Left ventricle myocardium inferior (tissue), 1 donor: ENCODE measurements around the gene INPP5K. TPM values are rescaled to one million over a fixed set of nuclear protein-coding genes. Genes with fewer than 3 reads are reported as not detected.

Source experiments
- DNase-seq: peaks from one replicate; pipeline ENCODE4 v3.0.0-alpha.2; 2020
- H3K27ac ChIP-seq: fragments of 200-600 bp; replicated peaks from 2 replicates; pipeline ENCODE4 v1.8.0; 2021
- H3K27me3 ChIP-seq: fragments of 200-600 bp; 2 replicates; pipeline ENCODE4 v1.8.0; 2021; ENCODE audit warnings: low read depth
- H3K36me3 ChIP-seq: fragments of 200-600 bp; 2 replicates; pipeline ENCODE4 v1.8.0; 2021
- H3K4me1 ChIP-seq: fragments of 200-600 bp; 2 replicates; pipeline ENCODE4 v1.8.0; 2021
- H3K4me3 ChIP-seq: fragments of 200-600 bp; 2 replicates; pipeline ENCODE4 v1.8.0; 2021; ENCODE audit warnings: mild to moderate bottlenecking, moderate library complexity
- H3K9me3 ChIP-seq: fragments of 200-600 bp; replicated peaks from 2 replicates; pipeline ENCODE4 v1.8.0; 2021
- intact Hi-C: fragments of 100-400 bp; cut with micrococcal nuclease; formaldehyde crosslinking; loops from one replicate; pipeline ENCODE4 v1.11.0; 2022
- total RNA-seq: library from RNA; stranded (reverse); fragmentation: NEBNext Ultra II Directional; extraction: Animal tissue kit (Norgen Biotek cat#: 25700); gene quantifications from one replicate; pipeline ENCODE4 v1.2.1, GENCODE V29; 2021
- TF ChIP-seq, protein P1 (sequence below): fragments of 200-600 bp; IDR thresholded peaks from 2 replicates; pipeline ENCODE4 v1.8.0; 2021; ENCODE audit warnings: antibody characterized with exemption, mild to moderate bottlenecking, borderline replicate concordance
- donor health status: DM: no; HTN: yes; CAD: no; lungs with severe emphysema.

Gene INPP5K
- total RNA-seq, 1 donor from 2014 or later, result 35.2 TPM

DNA sequence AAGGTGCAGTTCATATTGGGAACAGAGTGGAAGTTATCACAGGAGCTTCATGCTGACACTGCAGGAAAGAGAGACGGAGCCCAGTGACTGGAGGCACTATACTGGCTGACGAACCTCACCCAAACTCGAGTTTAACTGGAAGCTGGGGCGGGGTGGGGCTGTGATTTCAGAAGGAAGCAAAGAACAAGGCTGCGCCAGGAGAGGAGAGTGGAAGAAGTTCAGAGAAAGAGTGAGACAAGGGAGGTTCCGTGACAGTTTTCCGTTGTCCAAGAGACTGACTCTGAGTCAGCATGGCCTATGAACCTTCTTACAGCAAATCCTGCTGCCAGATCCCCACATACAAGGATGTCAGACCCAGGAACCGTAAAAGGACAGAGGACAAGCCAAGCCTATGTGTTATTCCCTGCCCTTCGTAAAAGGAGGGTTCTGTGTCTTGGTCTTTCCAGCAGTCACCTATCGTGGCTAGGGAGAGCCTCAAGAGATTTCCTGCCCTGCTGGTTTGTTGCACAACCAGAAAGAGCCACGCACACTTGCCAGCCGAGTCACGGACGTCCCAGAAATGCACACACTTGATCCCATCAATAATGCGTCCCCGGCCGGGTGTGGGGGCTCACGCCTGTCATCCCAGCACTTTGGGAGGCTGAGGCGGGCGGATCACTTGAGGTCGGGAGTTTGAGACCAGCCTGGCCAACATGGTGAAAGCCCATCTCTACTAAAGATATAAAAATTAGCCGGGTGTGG lies 41.1 kb upstream of the INPP5K start:
- H3K9me3 ChIP-seq, result no peaks in the 10 kb centered on the region
- no peak overlapping the region for H3K27ac ChIP-seq
- intact Hi-C loops, result no loop called here
- H3K36me3 ChIP-seq, result peaks cover 22% of the 10 kb centered on the region
- peaks cover 61% of the 10 kb centered on the region for H3K4me1 ChIP-seq
- no peak overlapping the region for H3K4me3 ChIP-seq
- DNase-seq, result no peak
- TF ChIP-seq, protein P1, sequence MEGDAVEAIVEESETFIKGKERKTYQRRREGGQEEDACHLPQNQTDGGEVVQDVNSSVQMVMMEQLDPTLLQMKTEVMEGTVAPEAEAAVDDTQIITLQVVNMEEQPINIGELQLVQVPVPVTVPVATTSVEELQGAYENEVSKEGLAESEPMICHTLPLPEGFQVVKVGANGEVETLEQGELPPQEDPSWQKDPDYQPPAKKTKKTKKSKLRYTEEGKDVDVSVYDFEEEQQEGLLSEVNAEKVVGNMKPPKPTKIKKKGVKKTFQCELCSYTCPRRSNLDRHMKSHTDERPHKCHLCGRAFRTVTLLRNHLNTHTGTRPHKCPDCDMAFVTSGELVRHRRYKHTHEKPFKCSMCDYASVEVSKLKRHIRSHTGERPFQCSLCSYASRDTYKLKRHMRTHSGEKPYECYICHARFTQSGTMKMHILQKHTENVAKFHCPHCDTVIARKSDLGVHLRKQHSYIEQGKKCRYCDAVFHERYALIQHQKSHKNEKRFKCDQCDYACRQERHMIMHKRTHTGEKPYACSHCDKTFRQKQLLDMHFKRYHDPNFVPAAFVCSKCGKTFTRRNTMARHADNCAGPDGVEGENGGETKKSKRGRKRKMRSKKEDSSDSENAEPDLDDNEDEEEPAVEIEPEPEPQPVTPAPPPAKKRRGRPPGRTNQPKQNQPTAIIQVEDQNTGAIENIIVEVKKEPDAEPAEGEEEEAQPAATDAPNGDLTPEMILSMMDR, result no peak
- H3K27me3 ChIP-seq, result no peaks in the 10 kb centered on the region

DNA sequence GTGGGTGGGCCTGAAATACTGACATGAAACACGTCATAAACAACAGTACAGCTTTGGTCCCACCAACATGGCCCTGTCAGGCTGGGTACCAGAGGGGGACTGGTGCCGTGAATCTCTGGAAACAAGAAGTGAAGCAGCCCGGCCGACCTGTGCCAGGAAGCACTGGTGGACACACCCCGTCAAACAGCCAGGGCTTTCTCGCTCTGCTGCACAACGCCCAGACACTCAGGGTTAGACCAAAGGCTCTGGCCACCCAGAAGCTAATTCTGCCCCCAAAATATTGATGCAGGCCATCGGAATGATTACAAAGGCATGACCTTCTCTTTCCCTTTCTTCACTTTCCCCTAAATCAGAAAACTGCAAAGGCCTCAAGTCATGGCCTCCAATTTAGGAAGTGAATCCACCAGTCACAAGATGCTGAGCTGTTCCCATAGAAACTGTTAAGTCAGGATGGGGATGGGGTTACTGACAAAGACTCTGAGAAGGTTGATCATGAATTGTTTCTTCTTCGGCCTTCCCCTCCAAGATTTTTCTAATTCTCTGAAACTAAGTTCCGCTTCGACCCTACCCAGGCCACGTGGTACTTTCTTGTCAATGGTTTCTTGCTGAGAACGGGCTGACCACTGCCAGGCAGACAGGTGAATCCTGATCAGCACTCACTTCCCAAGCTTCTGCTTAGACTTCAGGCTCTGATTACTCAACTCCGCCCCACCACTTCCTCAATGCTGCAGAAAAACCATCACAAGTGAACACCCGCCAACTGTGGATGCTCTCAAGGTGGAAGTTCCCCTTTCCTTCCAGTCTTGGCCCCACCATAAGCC lies 39.4 kb upstream of the INPP5K start:
- no peak for DNase-seq
- TF ChIP-seq, protein P1, result no peak
- Histone ChIP-seq H3K4me1 (peaks cover 52% of the 10 kb centered on the region), H3K9me3 (no peaks in the 10 kb centered on the region), H3K4me3 (no peak overlapping the region), H3K27ac (no peak overlapping the region), H3K27me3 (no peaks in the 10 kb centered on the region), H3K36me3 (peaks cover 38% of the 10 kb centered on the region)
- intact Hi-C loops, result no loop called here

DNA sequence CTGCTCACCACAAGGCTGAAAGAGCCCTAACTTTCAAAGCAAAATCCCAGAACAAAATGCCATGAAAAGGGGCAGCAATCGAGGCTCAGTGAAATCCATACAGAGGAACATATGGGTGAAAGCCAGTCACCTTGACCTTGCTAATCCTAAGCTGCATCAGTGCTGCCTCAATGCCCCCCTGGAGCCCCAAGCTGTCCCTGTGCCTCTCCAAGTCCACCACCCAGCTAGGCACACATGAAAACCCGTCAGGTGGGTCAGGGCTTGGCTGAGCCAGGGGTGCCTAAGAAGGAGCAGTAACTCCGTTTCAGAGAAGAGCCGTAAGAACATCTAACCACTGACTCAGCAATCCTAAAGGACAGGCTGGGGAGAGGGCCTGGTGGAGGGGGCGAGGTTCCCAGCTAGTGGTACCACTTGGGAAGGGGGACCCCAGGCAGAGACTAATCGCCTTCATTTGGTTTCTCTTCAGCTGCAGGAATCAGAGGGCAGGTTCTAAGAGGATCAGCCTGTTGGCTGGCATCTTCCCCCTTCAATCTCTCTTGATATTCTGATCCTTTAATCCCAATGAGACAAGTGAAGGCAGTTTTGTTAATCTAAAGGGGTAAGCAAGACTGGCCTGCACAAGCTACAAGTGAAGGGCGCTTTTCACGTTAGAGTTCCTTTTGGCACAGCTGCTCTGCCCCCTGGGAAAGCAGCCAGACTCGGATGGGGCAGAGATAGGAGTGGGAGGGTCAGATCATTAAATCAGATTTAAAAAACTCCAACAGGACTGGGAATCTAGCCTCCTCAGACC lies 38.5 kb upstream of the INPP5K start:
- DNase-seq, result no peak
- H3K9me3 ChIP-seq, result no peaks in the 10 kb centered on the region
- no peaks in the 10 kb centered on the region for H3K27me3 ChIP-seq
- H3K36me3 ChIP-seq, result peaks cover 42% of the 10 kb centered on the region
- peaks cover 43% of the 10 kb centered on the region for H3K4me1 ChIP-seq
- TF ChIP-seq, protein P1, result no peak
- no peak overlapping the region for H3K4me3 ChIP-seq
- no peak overlapping the region for H3K27ac ChIP-seq
- intact Hi-C loops, result no loop called here

DNA sequence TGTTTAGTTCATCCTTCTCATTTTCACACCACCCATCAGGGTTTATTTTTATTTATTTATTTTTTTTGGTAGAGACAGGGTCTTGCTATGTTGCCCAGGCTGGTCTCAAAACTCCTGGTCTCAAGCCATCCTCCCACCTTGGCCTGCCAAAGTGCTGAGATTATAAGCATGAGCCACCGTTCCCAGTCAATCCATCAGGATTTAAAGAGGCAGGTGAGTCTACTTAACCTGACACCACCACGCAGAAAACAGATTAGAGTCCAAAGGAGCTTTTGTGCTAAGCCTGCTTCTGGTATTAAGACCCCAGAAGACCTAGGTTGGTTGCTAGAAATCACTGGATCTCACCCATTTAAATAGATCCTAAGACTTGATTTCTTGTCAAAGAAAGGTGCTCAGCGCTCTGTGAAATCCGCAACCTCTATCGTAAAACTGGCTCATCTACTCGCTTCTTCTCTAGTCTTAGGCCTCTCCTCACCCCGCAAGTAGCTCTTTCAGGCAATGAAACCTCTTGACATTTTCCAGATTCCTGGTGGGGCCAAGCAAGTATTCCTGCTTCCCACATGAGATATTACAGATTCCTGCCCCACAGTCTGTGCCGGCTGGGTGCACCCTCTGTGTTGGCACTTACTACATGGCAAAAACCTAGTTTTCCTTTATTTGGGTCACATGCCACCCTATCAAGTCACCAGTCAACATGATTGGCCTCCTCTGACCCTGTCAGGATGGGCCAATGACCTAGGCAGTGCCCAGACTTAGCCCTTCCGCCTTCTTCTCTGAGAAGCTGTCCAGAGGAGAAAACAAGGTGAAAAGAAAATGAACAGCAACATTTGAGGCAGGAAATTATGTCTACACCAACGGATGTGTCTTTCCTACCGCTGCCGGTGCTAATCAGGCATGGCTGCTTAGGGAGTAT lies 37.2 kb upstream of the INPP5K start:
- H3K36me3 ChIP-seq, result peaks cover 55% of the 10 kb centered on the region

More for the DNA sequence above, 37.2 kb upstream of the INPP5K start:
- H3K27ac ChIP-seq, result no peak overlapping the region
- TF ChIP-seq, protein P1, result no peak
- H3K4me1 ChIP-seq, result peaks cover 31% of the 10 kb centered on the region
- DNase-seq, result no peak
- no peaks in the 10 kb centered on the region for H3K27me3 ChIP-seq
- intact Hi-C loops, result no loop called here
- no peak overlapping the region for H3K4me3 ChIP-seq
- no peaks in the 10 kb centered on the region for H3K9me3 ChIP-seq
